SIG-M5 treated with dmso at 0.1 percent for 504 hours (cell line): ENCODE measurements around the gene SMS.

Experiments used
- DNase-seq: peaks from one replicate; lab custom pipeline; 2025; ENCODE audit not compliant: unreplicated experiment; lab: John Stamatoyannopoulos, UW

SMS gene

GRCh38 chrX:21940356-21940829, at the start of gene SMS:
TSS of gene SMS (plus strand) at chrX:21940709. CDS start at chrX:21940825, 116 bp downstream.
- peak; percentile 41 for DNase-seq

- DNase-seq: no peak
These were observed 35.2 kb upstream of the SMS start for GRCh38 chrX:21905313-21905712.

GRCh38 chrX:21905953-21906352, 34.6 kb upstream of the SMS start:
- DNase-seq: no peak

- no peak for DNase-seq
These were observed 33.2 kb upstream of the SMS start for GRCh38 chrX:21907260-21907659.

- DNase-seq: no peak
These were observed 29.0 kb upstream of the SMS start for GRCh38 chrX:21911481-21911880.

GRCh38 chrX:21912220-21912619, 28.3 kb upstream of the SMS start:
- no peak for DNase-seq

- DNase-seq: no peak
These were observed 27.5 kb upstream of the SMS start for GRCh38 chrX:21912989-21913388.

GRCh38 chrX:21926116-21926515, 14.4 kb upstream of the SMS start:
- DNase-seq: peak; percentile 49

- peak; percentile 61 for DNase-seq
These were observed 13.8 kb upstream of the SMS start for GRCh38 chrX:21926527-21927278.

- DNase-seq: peak; percentile 12
These were observed 11.3 kb upstream of the SMS start for GRCh38 chrX:21929209-21929608.

- no peak for DNase-seq
These were observed 9.5 kb upstream of the SMS start for GRCh38 chrX:21930986-21931385.

GRCh38 chrX:21932292-21933002, 8.1 kb upstream of the SMS start:
- peak; percentile 54 for DNase-seq

- no peak for DNase-seq
These were observed 7.4 kb upstream of the SMS start for GRCh38 chrX:21933077-21933476.

GRCh38 chrX:21934414-21934813, 6.1 kb upstream of the SMS start:
- no peak for DNase-seq

- no peak for DNase-seq
These were observed 603 bp upstream of the SMS start for GRCh38 chrX:21939906-21940305.

GRCh38 chrX:21943460-21944135, 3.1 kb downstream of the SMS start:
- no peak for DNase-seq

GRCh38 chrX:21944136-21944615, 3.7 kb downstream of the SMS start:
- DNase-seq: no peak

GRCh38 chrX:21946925-21947641, 6.6 kb downstream of the SMS start:
- no peak for DNase-seq

GRCh38 chrX:21947671-21948070, 7.2 kb downstream of the SMS start:
- DNase-seq: no peak

- no peak for DNase-seq
These were observed 8.5 kb downstream of the SMS start for GRCh38 chrX:21948897-21949578.
